RCC 7860 (cell line): ENCODE results near the gene CD2.
"Not testable (repeated sequence)": the region's sequence is repeated elsewhere in the genome, so short reads cannot be mapped to it uniquely, and the experiment has no call there.

Experiments used
- DNase-seq: peaks from one replicate; pipeline ENCODE4 v3.0.0-alpha.2; 2015; ENCODE audit warnings: low spot score
- FAIRE-seq: peaks from 2 replicates; lab custom pipeline; 2012; peaks lifted over from hg19 to GRCh38; lab: Jason Lieb, UNC

The CD2 gene

DNA sequence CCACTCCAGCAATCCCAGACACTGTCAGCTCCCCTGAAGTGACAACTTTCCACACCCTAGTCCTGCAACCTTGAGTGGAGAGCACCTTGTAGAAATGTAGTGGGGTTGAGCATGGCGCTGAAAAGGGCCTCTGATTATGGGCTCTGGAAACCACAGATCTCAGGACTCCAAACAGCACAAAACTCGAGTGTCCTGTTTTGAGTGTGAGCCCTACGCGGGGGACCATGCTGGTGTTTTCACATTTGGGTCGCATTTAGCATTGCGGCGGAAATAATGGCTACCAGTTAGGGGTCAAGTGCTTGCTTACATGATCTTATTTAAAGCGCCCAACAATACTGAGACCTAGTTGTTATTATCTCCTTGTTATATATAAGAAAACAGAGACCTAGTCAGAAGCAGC lies 1.9 kb downstream of the CD2 start:
- not testable (repeated sequence) for DNase-seq, FAIRE-seq

DNA sequence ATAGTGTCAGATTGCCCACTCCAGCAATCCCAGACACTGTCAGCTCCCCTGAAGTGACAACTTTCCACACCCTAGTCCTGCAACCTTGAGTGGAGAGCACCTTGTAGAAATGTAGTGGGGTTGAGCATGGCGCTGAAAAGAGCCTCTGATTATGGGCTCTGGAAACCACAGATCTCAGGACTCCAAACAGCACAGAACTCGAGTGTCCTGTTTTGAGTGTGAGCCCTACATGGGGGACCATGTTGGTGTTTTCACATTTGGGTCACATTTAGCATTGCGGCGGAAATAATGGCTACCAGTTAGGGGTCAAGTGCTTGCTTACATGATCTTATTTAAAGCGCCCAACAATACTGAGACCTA lies 4.2 kb downstream of the CD2 start:
- not testable (repeated sequence) for DNase-seq, FAIRE-seq

GRCh38 chr1:116759636-116760035 lies 5.4 kb downstream of the CD2 start:
- DNase-seq (no peak), FAIRE-seq (no peak)

GRCh38 chr1:116760487-116760886 lies 6.3 kb downstream of the CD2 start:
- DNase-seq, result no peak
- FAIRE-seq, result no peak

DNA sequence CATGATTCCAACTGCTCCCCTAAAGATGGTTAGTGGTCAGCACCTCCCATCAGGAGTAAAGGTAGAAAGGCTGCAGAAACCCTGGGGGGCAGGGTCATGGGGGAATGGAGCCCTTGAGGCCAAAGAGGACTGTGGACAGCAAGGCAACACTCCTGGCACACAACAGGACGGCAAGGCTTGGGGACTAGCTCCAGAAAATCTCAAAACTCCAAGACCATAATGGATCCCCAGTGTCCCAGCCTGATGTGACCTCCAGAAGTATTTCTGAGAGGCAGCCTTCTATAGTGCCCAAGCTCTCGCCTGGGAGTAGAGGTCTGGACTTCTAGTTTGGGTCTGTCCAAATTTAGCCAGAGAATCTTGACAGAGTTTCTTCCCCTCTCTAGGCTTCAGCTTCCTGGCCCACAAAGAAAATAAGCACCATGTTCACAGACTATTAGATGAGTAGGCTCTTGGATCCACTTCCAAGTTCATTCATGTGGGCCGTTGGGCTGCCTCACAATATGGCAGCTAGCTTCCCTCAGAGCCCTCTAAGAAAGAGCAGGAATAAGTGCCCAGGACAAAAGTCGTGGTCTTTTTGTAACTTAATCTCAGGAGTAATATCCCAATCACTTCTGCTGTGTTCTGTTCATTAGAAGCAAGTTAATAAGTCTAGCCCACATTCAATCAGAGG lies 6.9 kb downstream of the CD2 start:
- DNase-seq, result no peak
- no peak for FAIRE-seq

DNA sequence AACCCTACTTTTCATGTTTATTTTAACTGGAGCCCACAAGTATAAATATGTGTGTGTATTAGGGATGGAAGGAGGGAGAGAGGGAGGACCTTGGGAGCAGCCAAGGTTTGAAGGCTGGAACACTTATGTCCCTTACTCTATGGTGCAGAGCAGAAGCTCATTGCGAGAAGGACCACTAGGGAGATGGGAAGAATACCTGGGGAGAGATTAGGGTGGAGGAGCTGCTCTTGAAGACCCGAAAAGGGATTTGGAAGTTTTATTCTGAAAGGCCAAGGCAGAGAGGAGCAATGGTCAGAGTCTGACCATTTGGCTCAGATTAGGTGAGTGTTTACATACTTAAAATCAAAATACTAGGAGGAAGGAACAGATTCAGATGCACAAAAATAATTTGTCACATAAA lies 8.1 kb downstream of the CD2 start:
- DNase-seq (no peak), FAIRE-seq (no peak)

DNA sequence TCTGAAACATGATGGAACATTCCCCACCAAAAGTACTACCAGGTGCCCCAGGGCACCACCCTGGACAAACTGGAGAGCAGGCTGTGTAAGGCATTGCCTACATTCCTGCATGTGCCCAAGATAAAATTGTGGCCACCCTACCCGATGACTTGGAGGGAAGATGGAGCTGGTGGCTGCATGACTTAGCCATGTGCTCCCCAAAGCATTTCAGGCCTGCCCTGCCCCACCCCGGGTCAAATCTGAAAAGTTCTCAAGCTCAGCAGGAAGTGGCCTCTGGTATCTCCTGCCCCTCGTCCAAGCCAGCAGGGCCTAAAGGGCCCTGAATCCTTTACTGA lies 8.5 kb downstream of the CD2 start:
- DNase-seq (no peak), FAIRE-seq (no peak)

DNA sequence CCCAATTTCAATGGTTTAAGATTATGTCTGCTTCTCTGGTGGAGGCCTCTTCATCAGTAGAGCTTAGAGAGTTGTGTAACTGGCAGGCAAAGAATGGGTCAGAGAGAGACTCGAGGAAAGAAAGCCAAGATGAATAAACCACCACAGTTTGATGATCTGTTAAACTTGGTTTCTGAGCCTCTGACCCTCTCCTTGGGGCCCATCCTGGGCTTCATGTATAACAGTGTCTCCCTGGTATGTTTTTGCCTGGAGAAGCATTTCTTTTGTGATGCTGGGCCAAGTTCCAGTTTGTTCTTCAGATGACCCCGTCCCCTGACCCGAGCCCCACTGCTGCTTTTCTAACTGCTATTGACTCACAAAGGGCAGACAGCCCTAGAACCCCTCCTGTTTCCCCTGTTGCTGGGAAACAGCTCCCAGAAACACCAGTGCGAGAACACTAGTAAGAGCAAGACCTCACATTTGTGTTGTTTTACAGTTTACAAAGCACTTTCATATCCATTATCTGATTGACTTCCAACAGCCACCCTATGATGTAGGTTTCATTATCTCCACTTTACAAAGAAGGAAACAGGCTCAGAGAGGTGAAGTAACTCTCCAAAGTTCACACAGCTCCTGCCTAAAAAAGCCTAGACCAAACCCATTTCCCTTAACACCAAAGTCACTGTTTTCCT lies 9.0 kb downstream of the CD2 start:
- FAIRE-seq (no peak), DNase-seq (no peak)

- FAIRE-seq (no peak), DNase-seq (no peak)
Observed at GRCh38 chr1:116763787-116764465, 9.7 kb downstream of the CD2 start.

DNA sequence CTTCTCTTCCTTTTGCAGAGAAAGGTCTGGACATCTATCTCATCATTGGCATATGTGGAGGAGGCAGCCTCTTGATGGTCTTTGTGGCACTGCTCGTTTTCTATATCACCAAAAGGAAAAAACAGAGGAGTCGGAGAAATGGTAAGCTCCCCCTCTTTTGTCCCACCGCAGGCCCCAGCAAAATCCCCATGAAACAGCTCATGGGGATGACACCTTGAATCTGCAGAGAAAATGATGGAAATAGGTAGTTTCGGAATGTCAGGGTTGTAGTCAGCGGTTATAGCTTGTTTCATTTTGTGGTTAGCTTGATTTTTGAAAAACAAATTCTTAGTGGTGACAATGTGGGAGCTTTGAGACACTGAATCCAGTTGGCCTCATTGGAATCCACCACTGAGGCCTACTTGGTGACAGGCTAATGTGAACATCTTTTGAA lies 10.3 kb downstream of the CD2 start:
- FAIRE-seq (no peak), DNase-seq (no peak)

DNA sequence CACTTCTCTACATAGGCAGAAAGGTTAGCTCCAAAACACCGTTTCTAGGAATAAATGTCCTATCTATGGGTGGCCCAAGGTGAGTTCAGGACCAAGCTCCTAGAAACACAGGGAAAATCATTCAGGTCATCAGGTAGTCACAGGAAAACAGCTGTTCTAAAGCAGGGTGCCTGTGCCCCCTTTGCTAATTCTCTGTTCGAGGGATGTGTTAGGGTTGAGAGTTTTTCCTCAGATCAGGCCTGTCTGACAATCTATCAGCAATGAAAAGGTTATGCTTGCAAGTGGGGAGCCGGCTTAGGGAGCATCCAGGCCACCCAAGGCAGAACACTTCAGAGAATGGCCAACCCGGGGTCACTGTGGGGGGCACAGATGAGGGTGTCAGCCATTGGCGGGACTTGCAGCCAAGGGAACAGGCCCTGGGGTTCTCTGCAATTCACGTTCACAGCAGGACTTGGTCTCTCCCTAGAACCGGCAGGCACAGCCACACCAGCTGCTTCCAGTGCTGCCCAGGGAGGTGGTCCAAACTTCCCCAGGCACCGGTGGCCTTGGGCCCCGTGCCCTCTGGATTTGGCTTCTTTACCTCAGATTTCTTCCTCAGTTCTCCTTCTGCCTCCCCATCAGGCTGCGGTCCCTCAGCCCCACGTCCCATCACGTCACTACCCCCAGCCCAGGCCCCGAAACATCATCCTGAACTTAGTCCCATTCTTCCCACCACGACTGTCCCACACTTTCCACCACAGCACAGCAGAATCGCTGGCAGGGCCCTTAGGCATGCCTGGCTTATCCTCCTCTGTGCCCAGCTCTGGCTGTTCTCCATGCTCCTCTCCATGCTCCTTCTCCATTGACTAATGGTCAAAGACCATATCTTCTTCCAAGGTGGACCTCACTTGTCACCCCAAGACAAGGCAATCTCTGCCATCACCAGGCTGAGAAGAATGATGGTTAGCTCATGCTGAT lies 11.0 kb downstream of the CD2 start:
- DNase-seq (no peak), FAIRE-seq (no peak)

GRCh38 chr1:116765962-116766361 lies 11.7 kb downstream of the CD2 start:
- DNase-seq (no peak), FAIRE-seq (no peak)

DNA sequence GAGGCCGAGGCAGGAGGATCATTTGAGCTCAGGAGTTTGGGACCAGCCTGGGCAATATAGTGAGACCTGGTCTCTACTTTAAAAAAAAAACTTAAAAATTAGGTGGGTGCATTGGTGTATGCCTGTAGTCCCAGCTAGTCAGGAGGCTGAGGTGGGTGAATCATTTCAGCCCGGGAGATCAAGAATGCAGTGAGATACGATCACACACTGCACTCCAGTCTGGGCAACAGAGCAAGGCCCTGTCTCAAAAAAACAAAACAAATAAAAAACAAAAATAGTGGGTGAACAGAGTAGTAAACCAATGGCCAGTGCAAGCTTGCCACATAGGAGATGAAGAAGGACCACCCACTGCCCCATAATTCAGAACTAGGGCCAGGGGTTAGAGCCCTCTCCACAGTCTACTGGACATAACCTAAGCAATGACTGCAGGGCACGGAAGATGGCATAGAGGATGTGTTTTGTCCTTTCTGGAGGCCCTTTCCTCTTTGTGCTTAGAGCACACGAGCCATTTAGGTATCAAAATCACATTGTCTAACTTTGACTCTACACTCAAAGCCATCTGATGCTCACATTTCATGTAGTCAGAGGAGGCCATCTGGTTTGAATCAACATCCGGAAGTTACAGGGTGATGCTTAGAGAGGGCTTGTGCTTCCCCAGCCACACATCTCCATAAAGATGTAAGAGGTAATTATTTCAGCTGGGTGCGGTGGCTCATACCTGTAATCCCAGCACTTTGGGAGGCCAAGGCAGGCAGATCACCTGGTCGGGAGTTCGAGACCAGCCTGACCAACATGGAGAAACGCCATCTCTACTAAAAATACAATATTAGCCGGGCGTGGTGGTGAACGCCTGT lies 12.6 kb downstream of the CD2 start:
- DNase-seq (no peak), FAIRE-seq (no peak)

DNA sequence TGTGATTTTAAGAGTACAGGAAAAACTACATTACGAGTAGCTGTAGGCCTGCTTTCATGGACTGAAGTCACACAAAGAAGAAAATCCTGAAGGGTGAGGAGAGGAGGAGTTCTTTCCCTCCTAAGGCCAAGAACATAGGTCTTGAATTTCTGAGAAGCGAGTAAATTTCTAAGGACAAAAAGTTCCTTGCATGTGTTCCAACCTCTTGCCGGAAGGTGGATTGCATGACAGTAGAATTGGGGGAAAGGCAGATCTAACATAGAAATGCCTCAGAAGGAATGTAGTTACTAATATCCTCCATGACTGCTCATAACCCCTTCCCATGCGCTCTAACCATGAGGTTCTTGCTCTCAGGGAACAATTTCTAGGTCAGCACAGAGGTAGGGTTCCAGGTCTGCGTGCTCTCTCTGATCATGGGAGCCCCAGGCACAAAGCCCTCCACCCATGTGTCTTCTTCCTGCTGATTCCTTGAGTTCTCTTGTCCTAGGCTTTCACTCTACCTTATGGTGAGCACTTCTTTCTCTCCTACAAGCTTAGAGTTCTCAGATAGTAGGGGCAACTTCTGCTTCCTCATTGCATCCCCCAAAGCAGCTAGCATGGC lies 13.7 kb downstream of the CD2 start:
- FAIRE-seq (no peak), DNase-seq (no peak)

DNA sequence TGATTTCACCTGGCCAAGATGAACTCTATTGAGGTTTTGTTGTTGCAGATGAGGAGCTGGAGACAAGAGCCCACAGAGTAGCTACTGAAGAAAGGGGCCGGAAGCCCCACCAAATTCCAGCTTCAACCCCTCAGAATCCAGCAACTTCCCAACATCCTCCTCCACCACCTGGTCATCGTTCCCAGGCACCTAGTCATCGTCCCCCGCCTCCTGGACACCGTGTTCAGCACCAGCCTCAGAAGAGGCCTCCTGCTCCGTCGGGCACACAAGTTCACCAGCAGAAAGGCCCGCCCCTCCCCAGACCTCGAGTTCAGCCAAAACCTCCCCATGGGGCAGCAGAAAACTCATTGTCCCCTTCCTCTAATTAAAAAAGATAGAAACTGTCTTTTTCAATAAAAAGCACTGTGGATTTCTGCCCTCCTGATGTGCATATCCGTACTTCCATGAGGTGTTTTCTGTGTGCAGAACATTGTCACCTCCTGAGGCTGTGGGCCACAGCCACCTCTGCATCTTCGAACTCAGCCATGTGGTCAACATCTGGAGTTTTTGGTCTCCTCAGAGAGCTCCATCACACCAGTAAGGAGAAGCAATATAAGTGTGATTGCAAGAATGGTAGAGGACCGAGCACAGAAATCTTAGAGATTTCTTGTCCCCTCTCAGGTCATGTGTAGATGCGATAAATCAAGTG lies 14.3 kb downstream of the CD2 start:
- no peak for FAIRE-seq

GRCh38 chr1:116769104-116769452 lies 14.8 kb downstream of the CD2 start:
- FAIRE-seq, result no peak
- no peak for DNase-seq

More for the DNA sequence above, 14.3 kb downstream of the CD2 start:
- DNase-seq, result no peak

GRCh38 chr1:116769561-116769977 lies 15.3 kb downstream of the CD2 start:
- FAIRE-seq, result no peak
- peak; percentile 18 for DNase-seq

GRCh38 chr1:116769994-116770393 lies 15.8 kb downstream of the CD2 start:
- DNase-seq (no peak), FAIRE-seq (no peak)

DNA sequence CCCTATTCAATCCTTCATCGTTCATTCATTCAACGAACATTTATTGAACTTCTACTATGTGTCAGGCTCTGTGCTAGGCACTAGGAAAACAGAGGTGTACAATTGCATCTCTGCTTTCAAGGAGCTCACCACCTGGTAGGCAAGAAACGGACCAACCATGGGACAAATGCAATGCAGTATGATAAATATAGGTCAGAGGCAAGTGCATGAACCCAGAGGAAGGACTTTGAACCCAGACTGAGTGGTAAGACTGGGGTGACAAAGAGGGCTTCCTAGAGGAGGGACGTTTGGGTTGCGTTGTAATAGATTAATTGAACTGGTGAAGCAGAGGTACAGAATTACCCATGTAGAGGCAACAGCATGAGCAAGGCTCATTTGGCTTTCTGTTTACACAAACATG lies 16.4 kb downstream of the CD2 start:
- FAIRE-seq (no peak), DNase-seq (no peak)
